Stimulated activated CD4-positive, alpha-beta T cell treated with anti-CD3 and anti-CD28 coated beads, Interleukin-1b, Interleukin-23, amount 100 ng/mL, for 1 hour (primary cell): ENCODE results near the gene NKD2.

Experiments used
- DNase-seq, 2 donors: peaks; one replicate each; pipeline ENCODE4 v3.0.0-alpha.2; 2020; ENCODE audit warnings: low read depth in 2 of 2

NKD2 gene

GRCh38 chr5:1030801-1031271 is 22.2 kb downstream of the NKD2 start:
- no peak for DNase-seq

- DNase-seq, result no peak
Measured at GRCh38 chr5:1031306-1031959, 22.8 kb downstream of the NKD2 start.

DNA sequence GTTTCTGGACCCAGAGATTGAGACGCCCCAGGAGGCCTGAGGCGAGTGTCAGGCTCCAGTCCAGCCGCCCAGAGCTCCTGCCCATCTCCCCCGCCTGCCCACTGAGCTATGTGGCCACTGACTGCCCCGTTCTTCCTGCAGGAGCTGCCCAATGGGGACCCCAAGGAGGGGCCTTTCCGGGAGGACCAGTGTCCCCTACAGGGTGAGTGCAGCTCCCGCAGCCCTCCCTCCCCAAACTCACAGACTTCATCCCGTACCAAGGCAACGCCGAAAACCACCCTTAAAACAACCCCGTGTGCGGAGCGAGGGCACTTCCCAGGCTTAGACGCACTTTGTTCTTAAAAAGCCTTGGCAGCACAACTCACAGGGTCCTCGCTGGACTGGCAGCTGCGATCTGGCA is 23.4 kb downstream of the NKD2 start:
- no peak for DNase-seq

DNA sequence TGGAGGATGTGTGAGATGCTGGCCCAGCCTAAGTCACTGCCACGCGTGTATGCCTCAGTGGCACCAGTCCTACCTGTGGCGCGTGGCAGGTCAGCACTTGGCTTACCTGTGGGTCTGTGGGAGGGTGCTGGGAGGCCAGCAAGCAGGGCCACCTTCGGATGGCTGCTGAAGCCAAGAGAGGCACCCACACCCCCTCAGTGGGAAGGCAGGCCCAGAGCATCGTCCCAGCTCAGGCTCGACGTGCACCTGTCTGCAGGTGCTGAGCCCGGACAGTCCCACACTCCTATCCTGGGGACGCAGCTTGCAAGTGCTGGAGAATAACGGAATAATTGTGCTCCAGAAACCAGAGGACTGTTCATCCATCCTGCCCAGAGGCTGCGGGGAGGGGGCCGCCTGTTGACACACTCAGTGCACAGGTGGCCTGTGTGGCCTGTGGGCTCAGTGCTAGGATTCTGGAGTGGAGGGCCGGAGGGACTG is 24.0 kb downstream of the NKD2 start:
- no peak for DNase-seq

DNA sequence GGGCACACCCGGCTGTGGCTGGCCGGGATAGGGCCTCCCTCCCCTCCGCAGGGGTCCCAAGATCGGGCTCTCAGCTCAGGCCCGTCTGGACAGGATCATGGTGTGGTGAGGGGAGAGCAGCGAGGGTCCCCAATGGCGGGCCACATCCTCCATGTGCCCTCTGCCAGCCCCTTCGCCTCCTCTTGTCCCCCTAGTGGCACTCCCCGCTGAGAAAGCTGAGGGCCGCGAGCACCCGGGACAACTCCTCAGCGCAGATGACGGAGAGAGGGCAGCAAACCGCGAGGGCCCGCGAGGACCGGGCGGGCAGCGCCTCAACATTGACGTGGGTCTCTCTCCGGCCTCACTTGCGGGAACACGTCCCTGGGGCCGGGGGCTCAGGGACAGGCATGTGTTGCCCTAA is 24.6 kb downstream of the NKD2 start:
- DNase-seq, result no peak

GRCh38 chr5:1033606-1034420 is 25.2 kb downstream of the NKD2 start:
- DNase-seq, result no peak

DNA sequence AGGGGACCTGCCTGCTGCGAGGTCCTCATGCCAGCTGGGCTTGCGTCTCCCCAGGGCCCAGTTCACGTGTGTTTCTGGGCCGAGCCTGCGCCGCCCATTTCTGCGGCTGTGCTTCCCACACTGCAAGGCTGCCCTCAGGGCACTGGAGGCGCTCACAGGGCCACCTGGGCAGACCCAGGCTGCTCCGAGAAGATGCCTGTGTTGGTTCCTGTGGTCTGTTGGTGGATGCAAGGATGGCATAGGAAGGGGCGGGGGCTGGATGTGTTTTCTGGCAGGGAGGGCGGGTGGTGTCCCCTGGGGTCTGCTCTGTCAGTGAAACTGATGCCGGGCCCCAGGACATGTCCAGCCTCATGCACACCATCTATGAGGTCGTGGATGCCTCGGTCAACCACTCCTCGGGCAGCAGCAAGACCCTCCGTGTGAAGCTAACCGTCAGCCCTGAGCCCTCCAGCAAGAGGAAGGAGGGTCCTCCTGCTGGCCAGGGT is 25.9 kb downstream of the NKD2 start:
- DNase-seq, result no peak

DNA sequence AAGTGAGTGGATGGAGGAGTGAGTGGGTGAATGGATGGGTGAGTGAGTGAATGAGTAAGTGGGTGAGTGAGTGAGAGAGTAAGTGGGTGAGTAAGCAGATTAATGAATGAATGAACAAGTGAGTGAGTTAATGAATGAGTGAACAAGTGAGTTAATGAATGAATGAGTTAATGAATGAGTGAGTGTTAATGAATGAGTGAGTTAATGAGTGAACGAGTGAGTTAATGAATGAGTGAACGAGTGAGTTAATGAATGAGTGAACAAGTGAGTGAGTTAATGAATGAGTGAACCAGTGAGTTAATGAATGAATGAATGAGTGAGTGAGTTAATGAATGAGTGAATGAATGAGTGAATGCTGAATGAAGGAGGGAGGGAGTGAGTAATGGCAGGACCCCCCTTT is 26.4 kb downstream of the NKD2 start:
- no peak for DNase-seq

GRCh38 chr5:1035421-1036405 is 27.1 kb downstream of the NKD2 start:
- DNase-seq, result no peak

GRCh38 chr5:1036504-1037122 is 28.0 kb downstream of the NKD2 start:
- no peak for DNase-seq

GRCh38 chr5:1037123-1037670 is 28.6 kb downstream of the NKD2 start:
- no peak for DNase-seq

DNA sequence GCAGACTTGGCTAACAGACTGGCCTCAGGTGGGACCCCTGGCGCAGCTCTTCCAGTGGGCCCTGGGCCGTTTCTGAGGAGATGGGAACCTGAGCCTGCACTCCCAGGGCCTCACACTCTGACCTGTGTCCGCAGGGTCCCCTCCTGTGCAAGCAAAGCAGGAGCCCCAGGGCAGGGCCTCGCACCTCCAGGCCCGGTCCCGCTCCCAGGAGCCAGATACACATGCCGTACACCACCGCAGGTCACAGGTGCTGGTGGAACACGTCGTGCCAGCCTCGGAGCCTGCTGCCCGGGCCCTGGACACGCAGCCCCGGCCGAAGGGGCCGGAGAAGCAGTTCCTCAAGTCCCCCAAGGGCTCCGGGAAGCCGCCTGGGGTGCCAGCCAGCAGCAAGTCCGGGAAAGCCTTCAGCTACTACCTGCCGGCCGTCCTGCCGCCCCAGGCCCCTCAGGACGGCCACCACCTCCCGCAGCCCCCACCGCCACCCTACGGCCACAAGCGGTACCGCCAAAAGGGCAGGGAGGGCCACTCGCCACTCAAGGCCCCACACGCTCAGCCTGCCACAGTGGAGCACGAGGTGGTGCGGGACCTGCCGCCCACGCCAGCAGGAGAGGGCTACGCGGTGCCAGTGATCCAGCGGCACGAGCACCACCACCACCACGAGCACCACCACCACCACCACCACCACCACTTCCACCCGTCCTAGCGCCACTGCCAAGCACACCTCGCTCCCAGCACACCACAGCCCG is 29.2 kb downstream of the NKD2 start:
- no peak for DNase-seq

DNA sequence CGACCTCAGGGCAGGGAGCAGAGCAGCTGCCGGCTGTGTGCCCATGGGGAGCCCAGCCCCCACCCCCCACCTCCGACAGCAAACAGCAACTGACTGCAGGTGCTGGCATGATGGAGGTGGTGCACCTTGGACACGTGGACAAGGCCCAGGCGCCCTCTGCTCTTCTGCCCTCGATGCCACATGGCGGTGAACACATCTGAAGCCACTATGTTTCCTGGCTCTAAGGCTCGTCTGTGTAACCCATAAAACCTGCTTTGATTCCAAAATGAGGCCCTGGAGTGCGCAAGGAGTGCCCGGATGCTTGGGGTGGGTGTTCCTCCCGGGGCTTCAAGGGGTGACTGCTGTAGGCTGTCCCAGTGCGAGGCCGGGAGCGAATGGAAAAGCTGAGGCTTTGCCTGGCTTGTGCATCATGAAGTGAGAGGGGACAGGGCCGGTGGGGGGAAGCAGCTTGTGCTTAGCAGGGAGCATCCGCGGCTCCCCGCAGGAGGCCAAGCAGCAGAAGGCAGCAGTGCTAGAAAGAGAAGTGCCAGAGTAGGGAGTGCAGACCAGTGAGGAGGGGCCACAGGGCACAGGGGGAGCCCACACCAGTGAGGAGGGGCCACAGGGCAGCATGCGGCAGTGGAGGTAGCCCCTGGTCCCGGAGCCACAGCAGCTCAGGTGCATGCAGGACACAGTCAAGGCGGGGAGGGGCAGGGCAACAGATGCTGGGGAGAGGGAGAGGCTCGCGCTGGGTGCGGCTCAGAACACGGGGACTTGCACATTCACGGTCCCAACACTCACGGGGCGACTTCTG is 30.0 kb downstream of the NKD2 start:
- DNase-seq, result no peak

DNA sequence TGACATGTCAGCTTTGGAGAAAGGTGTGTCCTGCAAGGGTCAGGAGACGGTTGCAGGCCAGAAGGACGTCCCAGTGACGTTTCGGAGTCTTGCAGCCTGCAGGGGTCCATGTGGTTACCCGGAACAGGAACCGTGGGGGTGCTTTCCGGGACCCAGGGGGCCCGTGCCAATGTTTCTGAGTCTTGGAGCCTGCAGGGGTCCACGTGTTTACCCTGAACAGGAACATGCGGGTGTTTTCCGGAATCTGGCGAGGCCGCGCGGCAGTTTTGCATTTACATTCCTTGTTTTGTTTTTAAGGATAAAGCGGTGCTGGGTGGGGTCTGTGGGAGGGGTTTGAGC is 30.6 kb downstream of the NKD2 start:
- no peak for DNase-seq

DNA sequence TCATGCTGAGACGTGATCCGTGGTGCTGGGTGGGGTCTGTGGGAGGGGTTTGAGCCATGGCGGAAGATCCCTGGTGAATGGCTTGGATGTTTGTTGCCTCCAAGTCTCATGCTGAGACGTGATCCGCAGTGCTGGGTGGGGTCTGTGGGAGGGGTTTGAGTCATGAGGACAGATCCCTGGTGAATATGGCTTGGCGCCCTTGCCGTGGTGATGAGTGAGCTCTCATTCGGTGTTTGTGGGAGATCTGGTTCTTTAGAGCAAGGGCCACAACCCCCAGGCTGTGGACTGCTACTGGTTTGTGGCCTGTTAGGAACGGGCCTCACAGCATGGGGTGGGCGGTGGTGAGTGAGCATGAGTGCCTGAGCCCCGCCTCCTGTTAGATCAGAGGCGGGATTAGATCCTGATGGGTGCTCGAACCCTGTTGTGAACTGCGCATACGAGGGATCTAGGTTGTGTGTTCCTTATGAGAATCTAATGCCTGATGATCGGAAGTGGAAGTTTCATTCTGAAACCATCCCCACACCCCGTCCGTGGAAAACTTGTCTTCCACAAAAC is 31.2 kb downstream of the NKD2 start:
- DNase-seq, result no peak

DNA sequence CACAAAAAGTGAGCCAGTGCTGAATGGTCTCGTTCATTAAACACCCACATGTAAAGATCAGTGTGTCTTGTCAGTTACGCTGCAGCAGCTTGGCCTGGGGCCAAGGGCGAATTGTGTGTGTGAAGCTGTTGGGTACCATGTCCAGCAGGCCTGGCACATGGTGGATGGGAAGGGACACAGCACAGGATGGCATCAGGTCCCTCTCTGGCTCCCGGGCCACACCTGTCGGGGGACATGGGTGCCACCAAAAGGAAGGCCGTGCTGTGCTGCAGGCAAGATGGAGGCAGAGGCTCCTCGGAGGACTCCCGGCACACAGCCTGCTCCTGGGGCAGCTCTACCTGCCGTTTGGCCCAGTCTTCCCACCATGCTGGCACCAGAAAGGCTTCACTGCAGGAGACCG is 32.0 kb downstream of the NKD2 start:
- DNase-seq, result no peak

DNA sequence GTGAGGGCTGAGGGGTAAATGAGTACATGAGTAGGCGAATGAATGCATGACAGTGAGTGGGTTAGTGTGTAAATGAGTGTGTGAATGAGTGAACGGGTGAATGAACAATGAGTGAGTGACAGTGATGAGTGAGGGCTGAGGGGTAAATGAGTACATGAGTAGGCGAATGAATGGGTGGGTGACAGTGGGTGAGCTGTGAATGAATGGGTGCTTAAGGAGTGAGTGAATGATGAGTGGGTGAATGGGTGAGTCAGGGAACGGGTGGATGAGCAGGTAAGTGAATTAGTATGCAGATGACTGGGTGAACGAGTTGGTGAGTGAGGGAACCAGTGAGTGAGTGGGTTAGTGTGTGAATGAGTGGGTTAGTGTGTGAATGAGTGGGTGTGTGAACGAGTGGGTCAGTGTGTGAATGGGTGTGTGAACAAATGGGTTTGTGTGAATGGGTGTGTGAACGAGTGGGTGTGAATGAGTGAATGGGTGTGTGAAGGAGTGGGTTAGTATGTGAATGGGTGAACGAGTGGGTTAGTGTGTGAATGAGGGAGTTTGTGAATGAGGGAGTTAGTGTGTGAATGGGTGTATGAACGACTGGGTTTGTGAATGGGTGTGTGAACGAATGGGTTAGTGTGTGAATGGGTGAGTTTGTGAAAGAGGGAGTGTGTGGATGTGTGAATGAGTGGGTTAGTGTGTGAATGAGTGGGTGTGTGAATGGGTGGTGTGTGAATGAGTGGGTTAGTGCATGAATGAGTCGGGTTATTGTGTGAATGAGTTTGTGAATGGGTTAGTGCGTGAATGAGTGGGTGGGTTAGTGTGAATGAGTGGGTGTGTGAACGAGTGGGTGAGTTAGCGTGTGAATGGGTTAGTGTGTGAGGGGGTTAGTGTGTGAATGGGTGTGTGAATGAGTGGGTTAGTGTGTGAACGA is 32.9 kb downstream of the NKD2 start:
- no peak for DNase-seq

DNA sequence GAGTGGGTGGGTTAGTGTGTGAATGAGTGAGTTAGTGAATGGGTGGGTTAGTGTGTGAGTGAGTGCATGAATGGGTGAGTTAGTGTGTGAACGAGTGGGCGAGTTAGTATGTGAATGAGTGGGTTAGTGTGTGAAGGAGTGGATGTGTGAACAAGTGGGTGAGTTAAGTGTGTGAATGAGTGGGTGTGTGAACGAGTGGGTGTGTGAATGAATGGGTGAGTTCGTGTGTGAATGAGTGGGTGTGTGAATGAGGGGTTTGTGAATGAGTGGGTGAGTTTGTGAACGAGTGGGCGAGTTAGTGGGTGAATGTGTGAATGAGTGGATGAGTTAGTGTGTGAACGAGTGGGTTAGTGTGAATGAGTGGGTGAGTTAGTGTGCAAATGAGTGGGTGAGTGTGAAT is 34.0 kb downstream of the NKD2 start:
- DNase-seq, result no peak
